Epidermal melanocyte (primary cell): ENCODE measurements around the gene MEGF8.

ENCODE experiments used
- DNase-seq: peaks from one replicate; pipeline ENCODE4 v3.0.0; 2011; ENCODE audit warnings: low spot score; ENCODE audit not compliant: insufficient read length

MEGF8 gene

GRCh38 chr19:42352301-42353259, 27.1 kb downstream of the MEGF8 start:
- no peak for DNase-seq

- no peak for DNase-seq
Measured at GRCh38 chr19:42353341-42354015, 28.0 kb downstream of the MEGF8 start.

- no peak for DNase-seq
Measured at GRCh38 chr19:42355896-42356295, 30.5 kb downstream of the MEGF8 start.

GRCh38 chr19:42356686-42357085, 31.3 kb downstream of the MEGF8 start:
- no peak for DNase-seq

- no peak for DNase-seq
Measured at GRCh38 chr19:42357290-42357689, 31.9 kb downstream of the MEGF8 start.

- DNase-seq: no peak
Measured at GRCh38 chr19:42360787-42361544, 35.5 kb downstream of the MEGF8 start.

GRCh38 chr19:42361545-42361910, 36.1 kb downstream of the MEGF8 start:
- no peak for DNase-seq

- no peak for DNase-seq
Measured at GRCh38 chr19:42362342-42362741, 36.9 kb downstream of the MEGF8 start.

GRCh38 chr19:42362891-42363440, 37.5 kb downstream of the MEGF8 start:
- DNase-seq: no peak

GRCh38 chr19:42363614-42364346, 38.3 kb downstream of the MEGF8 start:
- no peak for DNase-seq

- DNase-seq: peak; percentile 54
Measured at GRCh38 chr19:42366673-42367072, 41.2 kb downstream of the MEGF8 start.

- DNase-seq: no peak
Measured at GRCh38 chr19:42367929-42368328, 42.5 kb downstream of the MEGF8 start.

- DNase-seq: no peak
Measured at GRCh38 chr19:42368360-42368759, 42.9 kb downstream of the MEGF8 start.

GRCh38 chr19:42368765-42369164, 43.3 kb downstream of the MEGF8 start:
- DNase-seq: no peak

- DNase-seq: no peak
Measured at GRCh38 chr19:42369433-42370067, 44.1 kb downstream of the MEGF8 start.

GRCh38 chr19:42370068-42370520, 44.7 kb downstream of the MEGF8 start:
- DNase-seq: no peak

- DNase-seq: no peak
Measured at GRCh38 chr19:42370626-42371175, 45.3 kb downstream of the MEGF8 start.

GRCh38 chr19:42374826-42375376, 49.5 kb downstream of the MEGF8 start:
- DNase-seq: no peak

GRCh38 chr19:42375415-42376176, 50.2 kb downstream of the MEGF8 start:
- DNase-seq: no peak
